ENCODE data around the gene EEFSEC. TPM values are rescaled to one million over a fixed set of nuclear protein-coding genes. Genes with fewer than 3 reads are reported as not detected.
A peak's percentile ranks its signal among the peaks of the same experiment; 100 is the strongest.

The EEFSEC gene
- total RNA-seq, 2 experiments from 2014 or later: 19.4 to 19.7 TPM

DNA sequence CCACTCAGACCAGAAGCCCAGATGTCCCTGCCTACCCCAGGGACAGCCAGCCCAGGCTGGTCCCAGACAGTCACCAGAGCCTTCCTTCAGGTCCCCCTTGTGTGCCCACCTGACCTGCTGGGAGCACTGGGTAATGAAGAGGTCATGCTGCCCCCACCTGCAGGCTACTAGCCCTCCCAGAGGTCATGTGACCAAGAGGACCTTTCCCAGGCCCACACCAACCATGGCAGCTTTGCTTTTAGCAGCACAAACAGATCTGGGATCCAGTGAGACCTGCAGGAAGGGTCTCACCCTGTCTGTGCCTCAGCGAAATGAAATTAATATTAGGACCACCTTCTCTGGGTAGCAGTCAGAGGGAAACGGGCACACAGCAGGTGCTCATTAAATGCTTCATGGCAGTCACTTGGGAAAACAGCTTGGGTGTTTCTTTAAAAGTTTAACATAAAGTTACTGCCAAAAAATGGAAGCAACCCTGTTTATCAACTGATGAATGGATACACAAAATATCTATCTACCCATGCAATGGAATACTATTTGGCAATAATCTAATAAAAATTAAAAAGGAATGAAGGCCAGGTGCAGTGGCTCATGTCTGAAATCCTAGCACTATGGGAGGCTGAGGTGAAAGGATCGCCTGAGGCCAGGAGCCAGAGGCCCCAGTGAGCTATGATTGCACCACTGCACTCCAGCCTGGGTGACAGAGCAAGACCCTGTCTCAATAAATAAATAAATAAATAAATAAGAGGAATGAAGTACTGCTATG, 269.7 kb downstream of the EEFSEC start:
- DNase-seq (no peak), ATAC-seq (no peak)
- Mint-ChIP-seq H3K27me3 (peaks cover 5% of the 10 kb centered on the region), H3K27ac (no peak overlapping the region), H3K36me3 (no peaks in the 10 kb centered on the region), H3K4me1 (peaks cover 2% of the 10 kb centered on the region), H3K4me3 (no peak overlapping the region), H3K9me3 (ENCODE audit: low read depth) (no peaks in the 10 kb centered on the region)
- CTCF ChIA-PET: no interaction called here

DNA sequence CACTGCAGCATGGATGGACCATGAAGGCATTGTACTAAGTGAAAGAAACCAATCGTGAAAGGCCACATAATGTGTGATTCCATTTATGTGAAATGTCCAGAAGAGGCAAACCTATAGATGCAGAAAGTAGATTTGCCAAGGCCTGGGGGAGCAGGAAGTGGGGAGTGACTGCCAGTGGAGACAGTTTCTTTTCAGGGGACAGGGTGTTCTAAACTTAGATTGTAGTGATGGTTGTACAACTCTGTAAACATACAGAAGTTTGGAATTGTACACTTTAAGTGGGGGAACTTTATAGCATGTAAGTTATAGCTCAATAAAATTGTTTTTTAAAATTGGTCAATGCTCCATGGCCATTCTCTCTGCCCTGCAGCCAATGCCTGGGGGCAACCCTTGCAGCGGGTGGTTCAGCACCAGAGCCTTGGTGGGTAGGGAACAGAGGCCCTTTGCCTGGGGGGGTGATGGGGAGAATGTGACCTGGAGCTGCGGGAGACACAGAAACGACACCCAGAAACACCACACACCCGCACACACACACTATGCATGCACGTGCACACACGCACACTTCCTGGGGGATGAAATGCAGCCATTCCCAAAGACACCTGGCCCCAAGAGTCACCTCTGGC, 270.4 kb downstream of the EEFSEC start:
- Mint-ChIP-seq H3K27ac (no peak overlapping the region), H3K4me1 (peaks cover 2% of the 10 kb centered on the region), H3K9me3 (ENCODE audit: low read depth) (no peaks in the 10 kb centered on the region), H3K4me3 (no peak overlapping the region), H3K36me3 (no peaks in the 10 kb centered on the region), H3K27me3 (peaks cover 5% of the 10 kb centered on the region)
- no peak for ATAC-seq
- DNase-seq: no peak
- CTCF ChIA-PET: interaction anchor here (0.8 to 1.2 kb wide), 2 partner anchors 183 to 185 kb away, joined by 3 to 4 read pairs; no protein-coding TSS in a partner anchor

DNA sequence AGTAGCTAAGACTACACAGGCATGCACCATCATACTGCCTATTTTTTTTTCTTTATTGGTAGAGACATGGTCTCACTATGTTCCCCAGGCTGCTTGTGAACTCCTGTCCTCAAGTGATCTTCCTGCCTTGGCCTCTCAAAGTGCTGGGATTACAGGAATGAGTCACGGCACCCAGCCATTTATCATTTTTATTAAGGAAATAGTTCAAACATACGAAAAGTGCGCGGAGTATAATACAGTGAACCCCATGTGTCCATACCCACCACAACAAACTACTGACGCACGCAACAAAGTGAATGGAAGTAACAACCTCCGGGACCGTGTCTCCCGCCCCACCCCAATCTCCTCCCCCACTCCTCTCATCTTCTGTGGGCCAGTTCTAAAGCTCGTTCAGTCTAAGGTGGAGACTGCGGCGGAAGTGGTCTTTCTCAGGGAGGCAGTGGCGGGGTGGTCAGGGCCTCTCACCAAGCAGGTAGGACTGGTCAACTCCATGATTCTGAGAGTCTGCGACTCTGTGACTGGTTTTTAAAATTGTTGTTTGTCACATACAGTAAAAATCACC, 271.3 kb downstream of the EEFSEC start:
- peaks cover 5% of the 10 kb centered on the region for H3K27me3 Mint-ChIP-seq
- no peak for ATAC-seq
- no peak overlapping the region for H3K4me3 Mint-ChIP-seq
- CTCF ChIA-PET: interaction anchor here (1.2 to 1.8 kb wide), 2 partner anchors 67 to 182 kb away, joined by 3 to 4 read pairs; no protein-coding TSS in a partner anchor
- no peaks in the 10 kb centered on the region for H3K9me3 Mint-ChIP-seq (ENCODE audit: low read depth)
- no peak overlapping the region for H3K27ac Mint-ChIP-seq
- no peak for DNase-seq
- H3K4me1 Mint-ChIP-seq: peaks cover 2% of the 10 kb centered on the region
- no peaks in the 10 kb centered on the region for H3K36me3 Mint-ChIP-seq

DNA sequence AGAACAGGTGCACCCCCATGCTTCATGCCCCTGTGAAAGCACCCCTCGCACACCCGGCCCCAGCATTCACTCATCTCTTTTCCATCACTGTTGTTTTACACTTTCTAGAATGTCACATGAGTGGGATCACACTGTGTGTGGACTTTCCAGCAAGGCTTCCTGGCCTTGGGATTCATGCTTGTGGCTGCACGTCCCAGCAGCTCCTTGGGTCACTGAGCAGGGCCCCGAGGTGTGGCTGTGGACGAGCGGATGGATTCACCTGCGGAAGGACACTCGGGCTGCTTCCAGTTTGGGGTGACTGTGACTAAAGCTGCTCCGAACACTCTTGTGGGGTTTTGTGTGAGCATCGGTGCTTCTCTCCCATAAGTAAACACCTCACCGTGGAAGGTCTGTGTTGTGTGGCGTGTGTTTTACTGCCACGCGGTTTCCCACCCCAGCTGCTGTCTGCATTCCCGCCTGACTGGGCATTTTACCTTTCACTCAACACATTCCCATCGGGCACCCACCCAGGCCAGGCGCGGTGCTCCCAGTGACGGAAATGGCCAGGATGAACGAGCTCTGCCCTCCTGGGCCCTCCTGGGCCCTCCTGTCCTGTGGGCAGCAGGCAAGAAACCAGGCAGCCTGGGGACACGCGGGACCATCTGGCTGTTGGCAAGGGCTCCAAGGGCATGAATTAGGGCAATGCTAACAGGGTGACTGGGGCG, 272.0 kb downstream of the EEFSEC start:
- CTCF ChIA-PET: interaction anchor here (0.6 to 2.9 kb wide), 19 partner anchors 9 to 327 kb away, joined by 3 to 25 read pairs (median 5); no protein-coding TSS in a partner anchor
- DNase-seq (no peak), ATAC-seq (no peak)
- Mint-ChIP-seq H3K4me3 (no peak overlapping the region), H3K27me3 (peaks cover 5% of the 10 kb centered on the region), H3K4me1 (peaks cover 2% of the 10 kb centered on the region), H3K27ac (no peak overlapping the region), H3K9me3 (ENCODE audit: low read depth) (no peaks in the 10 kb centered on the region), H3K36me3 (no peaks in the 10 kb centered on the region)

DNA sequence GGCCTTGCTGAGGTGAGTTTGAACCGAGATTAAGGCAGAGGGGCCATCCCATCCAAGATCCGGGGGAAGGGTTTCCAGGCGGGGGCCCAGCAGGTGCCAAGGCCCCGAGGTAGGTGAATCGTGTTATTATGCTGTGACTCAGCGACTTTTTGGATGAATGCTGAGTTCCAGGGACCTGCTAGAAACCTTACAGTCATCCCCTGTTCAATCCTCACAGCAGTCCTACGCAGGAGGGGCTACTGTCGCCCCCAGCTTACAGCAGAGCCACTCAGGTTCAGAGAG, 272.5 kb downstream of the EEFSEC start:
- CTCF ChIA-PET: interaction anchor here (0.6 to 2.9 kb wide), 21 partner anchors 9 to 327 kb away, joined by 3 to 25 read pairs (median 4); no protein-coding TSS in a partner anchor
- Mint-ChIP-seq H3K27me3 (peaks cover 9% of the 10 kb centered on the region), H3K36me3 (no peaks in the 10 kb centered on the region), H3K9me3 (ENCODE audit: low read depth) (no peaks in the 10 kb centered on the region), H3K4me3 (no peak overlapping the region), H3K27ac (no peak overlapping the region), H3K4me1 (peaks cover 2% of the 10 kb centered on the region)
- DNase-seq: no peak
- ATAC-seq: no peak

DNA sequence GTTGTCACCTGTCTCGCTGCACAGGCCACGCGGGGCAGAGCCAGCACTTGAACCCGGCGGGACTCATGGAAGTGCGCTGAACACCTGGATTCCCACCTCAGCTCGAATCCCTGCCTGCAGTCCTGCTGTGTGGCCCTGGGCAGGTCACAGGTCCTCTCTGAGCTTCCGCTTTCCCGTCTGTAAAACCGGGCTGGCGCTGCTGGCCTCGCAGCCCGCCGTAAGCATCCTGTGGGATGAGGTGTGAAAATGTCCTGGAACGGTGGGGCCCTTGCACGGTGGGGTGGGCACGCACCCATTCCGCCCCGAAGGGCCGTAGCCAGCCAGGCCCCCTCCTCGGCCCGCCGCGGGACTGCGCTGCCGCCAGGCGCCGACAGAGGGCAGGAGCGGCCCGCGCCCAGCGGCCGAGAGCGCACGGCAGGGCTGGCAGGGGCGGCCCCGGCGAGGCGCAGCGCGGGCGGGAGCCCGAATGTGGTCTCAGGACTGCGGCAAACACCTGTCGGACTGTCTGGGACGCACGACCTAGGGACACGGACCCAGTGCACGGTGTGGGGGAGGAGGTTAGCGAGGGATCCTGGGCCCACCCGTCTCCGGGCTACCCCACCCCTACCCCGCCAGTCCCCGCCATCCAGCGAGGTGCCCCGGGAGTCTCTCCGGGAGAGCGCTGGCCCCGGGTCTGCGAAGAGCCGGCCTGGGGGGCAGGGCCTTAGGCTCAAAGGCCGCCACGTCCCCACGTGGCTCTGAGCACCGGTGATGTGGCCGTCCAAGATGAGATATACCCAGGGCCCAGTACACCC, 273.0 kb downstream of the EEFSEC start:
- peaks cover 2% of the 10 kb centered on the region for H3K4me1 Mint-ChIP-seq
- CTCF ChIA-PET: interaction anchor here (0.6 to 2.9 kb wide), 24 partner anchors 8 to 328 kb away, joined by 3 to 25 read pairs (median 4); no protein-coding TSS in a partner anchor
- no peak overlapping the region for H3K4me3 Mint-ChIP-seq
- H3K27ac Mint-ChIP-seq: no peak overlapping the region
- H3K36me3 Mint-ChIP-seq: no peaks in the 10 kb centered on the region
- H3K9me3 Mint-ChIP-seq (ENCODE audit: low read depth): no peaks in the 10 kb centered on the region
- DNase-seq (peak; percentile 57), ATAC-seq (peak; percentile 94)
- peaks cover 12% of the 10 kb centered on the region for H3K27me3 Mint-ChIP-seq

DNA sequence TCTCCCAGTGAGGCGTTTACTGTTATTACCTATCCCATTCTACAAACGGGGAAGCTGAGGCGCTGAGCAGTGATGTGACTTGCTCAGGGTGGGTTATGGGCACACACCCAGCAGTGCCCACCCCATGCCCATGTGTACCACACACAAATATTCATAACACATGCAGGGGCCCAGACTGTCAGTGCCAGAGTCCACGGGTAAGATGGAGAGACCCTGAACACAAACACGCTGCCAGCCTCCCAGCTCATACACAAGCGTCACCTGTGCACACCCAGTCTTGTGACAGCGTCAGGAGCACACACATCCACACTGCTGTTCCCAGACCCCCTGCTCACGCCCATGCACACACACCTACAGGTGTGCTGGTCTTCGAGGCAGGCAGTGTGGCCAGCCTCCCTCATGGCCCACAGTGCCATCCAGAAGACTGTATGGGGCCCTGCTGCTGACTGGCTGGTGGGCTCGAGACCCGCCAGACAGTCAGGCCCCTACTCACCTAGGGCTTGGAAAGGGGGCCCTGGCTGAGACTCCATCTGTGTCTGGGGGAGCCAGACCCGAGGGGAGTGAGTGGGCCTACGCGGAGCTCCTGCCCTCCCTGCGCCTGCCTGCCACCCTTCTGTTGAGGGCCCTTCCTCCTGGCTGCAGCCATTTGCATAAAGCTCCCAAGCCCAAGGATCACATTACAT, 274.0 kb downstream of the EEFSEC start:
- H3K4me3 Mint-ChIP-seq: no peak overlapping the region
- H3K4me1 Mint-ChIP-seq: peaks cover 2% of the 10 kb centered on the region
- no peak for DNase-seq
- peaks cover 22% of the 10 kb centered on the region for H3K27me3 Mint-ChIP-seq
- no peaks in the 10 kb centered on the region for H3K36me3 Mint-ChIP-seq
- no peak for ATAC-seq
- no peak overlapping the region for H3K27ac Mint-ChIP-seq
- H3K9me3 Mint-ChIP-seq (ENCODE audit: low read depth): no peaks in the 10 kb centered on the region
- CTCF ChIA-PET: interaction anchor here (0.6 to 2.9 kb wide), 10 partner anchors 11 to 226 kb away, joined by 3 to 25 read pairs (median 6); no protein-coding TSS in a partner anchor

DNA sequence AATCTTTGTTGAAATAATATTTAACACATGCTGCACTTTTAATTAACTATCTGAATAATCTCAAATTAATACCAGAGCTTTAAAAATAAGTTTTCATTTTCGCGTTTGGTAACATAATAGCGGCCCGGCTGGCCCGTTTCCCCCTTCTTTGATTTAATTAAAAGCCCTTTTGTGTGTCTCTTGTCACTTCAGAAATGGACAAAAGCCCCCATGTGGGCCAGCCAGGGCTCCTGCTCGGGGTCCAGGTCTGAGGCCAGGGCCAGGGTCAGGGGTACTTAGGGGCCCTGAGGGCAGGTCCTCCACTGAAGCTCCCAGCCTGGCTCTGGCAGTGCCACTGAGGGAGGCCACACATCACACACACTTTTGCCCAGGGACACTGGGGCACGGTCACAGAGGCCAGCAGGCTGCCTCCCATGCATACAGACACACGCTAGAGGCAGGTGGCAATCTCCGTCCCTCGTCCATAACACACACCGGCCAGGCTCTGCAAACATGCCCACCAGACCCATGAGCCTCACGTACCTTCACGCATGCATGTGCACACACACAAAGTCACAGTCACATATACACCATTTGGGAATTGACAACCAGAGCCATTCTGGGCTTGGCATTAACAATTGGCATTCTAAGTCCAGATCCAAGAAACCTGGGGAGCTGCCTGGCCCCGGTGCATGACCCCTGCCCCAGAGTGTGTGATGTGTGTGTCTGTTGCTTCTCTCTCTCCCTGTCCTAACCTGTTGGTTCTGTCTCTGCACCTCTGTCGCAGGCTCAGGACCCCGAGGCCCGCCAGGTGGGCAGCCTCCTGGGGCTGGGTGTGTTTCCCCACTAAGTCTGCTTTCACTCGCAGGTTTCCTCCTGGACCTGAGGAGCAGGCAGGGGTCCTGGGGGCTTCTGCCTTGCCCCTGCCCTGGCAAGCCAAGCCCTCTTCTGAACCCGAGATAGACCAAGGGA, 274.9 kb downstream of the EEFSEC start:
- ATAC-seq (no peak), DNase-seq (no peak)
- peaks cover 25% of the 10 kb centered on the region for H3K27me3 Mint-ChIP-seq

DNA sequence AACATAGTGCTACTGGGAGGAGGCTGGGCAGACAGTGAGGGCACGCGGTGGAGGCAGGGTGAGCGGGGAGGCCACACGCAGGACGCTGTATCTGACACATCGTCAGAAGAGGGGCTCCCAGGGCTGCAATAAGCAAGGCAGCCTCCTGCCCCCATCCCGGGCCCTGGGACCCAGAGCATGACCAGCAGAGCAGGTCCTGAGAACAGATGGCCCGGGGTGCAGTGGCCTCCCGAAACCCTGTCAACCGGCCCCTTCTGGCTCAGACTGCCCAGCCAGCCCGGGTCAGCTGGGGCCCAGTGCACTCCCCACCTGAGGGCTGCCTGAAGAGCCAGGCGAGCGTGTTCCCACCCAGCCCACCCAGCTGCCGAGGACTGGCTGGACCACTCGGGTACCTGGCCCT, 276.0 kb downstream of the EEFSEC start:
- peaks cover 34% of the 10 kb centered on the region for H3K27me3 Mint-ChIP-seq
- no peaks in the 10 kb centered on the region for H3K9me3 Mint-ChIP-seq (ENCODE audit: low read depth)
- no peak for ATAC-seq
- H3K4me1 Mint-ChIP-seq: peaks cover 2% of the 10 kb centered on the region
- CTCF ChIA-PET: interaction anchor here (1.3 kb wide), 1 partner anchor 68 kb away, joined by 3 read pairs; no protein-coding TSS in a partner anchor
- H3K4me3 Mint-ChIP-seq: no peak overlapping the region
- H3K36me3 Mint-ChIP-seq: no peaks in the 10 kb centered on the region
- no peak overlapping the region for H3K27ac Mint-ChIP-seq
- DNase-seq: no peak

More for the DNA sequence above, 274.9 kb downstream of the EEFSEC start:
- CTCF ChIA-PET: interaction anchor here (1.1 to 2.9 kb wide), 8 partner anchors 64 to 225 kb away, joined by 3 to 25 read pairs (median 5); partner anchors contain the start of gene GATA2
- Mint-ChIP-seq H3K27ac (no peak overlapping the region), H3K4me1 (peaks cover 2% of the 10 kb centered on the region), H3K9me3 (ENCODE audit: low read depth) (no peaks in the 10 kb centered on the region), H3K36me3 (no peaks in the 10 kb centered on the region), H3K4me3 (no peak overlapping the region)

DNA sequence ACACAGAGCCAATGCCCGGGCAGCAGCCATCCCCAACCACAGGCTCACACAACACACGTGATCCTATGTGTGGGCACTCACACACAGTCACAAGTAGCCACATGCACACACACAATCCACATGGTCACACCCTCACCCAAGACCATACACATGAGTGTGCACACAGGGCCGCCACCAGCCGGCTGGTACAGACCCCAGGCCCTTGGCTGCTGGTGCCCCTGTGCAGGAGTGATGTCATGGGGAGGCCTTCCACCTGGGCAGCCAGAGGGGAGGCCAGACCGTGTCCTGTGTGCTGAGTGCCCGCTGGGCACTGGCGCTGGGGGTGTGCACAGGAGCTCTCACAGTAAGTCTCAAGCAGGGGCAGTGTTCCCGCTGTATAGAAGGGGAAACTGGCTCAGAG, 276.5 kb downstream of the EEFSEC start:
- H3K27ac Mint-ChIP-seq: no peak overlapping the region
- CTCF ChIA-PET: no interaction called here
- H3K4me1 Mint-ChIP-seq: peaks cover 2% of the 10 kb centered on the region
- H3K4me3 Mint-ChIP-seq: no peak overlapping the region
- peaks cover 39% of the 10 kb centered on the region for H3K27me3 Mint-ChIP-seq
- no peaks in the 10 kb centered on the region for H3K9me3 Mint-ChIP-seq (ENCODE audit: low read depth)
- ATAC-seq (no peak), DNase-seq (no peak)
- no peaks in the 10 kb centered on the region for H3K36me3 Mint-ChIP-seq

DNA sequence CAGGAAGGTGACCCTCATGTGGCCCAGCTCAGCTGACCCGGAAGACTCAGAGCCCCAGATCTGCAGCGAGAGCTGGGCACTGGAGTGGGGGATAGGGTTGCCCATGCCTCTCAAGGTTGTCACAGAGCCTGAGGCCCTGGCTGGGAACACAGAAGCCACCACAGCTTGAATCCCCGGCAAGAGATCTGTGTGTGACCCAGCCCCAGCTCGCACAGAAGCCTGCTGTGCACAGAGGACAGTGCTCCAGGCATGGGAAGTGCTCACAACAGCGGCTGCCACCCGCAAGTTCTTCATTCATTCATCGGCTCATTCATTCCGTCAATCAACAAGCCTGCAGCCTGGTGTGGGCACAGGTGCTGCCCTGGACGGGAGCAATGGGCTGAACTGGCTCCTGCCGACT, 277.0 kb downstream of the EEFSEC start:
- H3K4me1 Mint-ChIP-seq: peaks cover 2% of the 10 kb centered on the region
- no peaks in the 10 kb centered on the region for H3K36me3 Mint-ChIP-seq
- DNase-seq (no peak), ATAC-seq (no peak)
- no peaks in the 10 kb centered on the region for H3K9me3 Mint-ChIP-seq (ENCODE audit: low read depth)
- H3K27me3 Mint-ChIP-seq: peaks cover 41% of the 10 kb centered on the region
- CTCF ChIA-PET: interaction anchor here (1.1 kb wide), 1 partner anchor 187 kb away, joined by 4 read pairs; no protein-coding TSS in a partner anchor
- no peak overlapping the region for H3K4me3 Mint-ChIP-seq
- H3K27ac Mint-ChIP-seq: no peak overlapping the region

Measured in activated CD8-positive, alpha-beta memory T cell treated with anti-CD3 and anti-CD28 coated beads, Interleukin-2, amount 10 ng/mL, durations not matched to agents 7 days and 5 days (primary cell).